ENCODE results near the gene ZNF81.
"Not testable (repeated sequence)": the region's sequence is repeated elsewhere in the genome, so short reads cannot be mapped to it uniquely, and the experiment has no call there.

GRCh38 chrX:47805844-47806243 lies 30.9 kb upstream of the ZNF81 start:
- TF ChIP-seq, protein P1, sequence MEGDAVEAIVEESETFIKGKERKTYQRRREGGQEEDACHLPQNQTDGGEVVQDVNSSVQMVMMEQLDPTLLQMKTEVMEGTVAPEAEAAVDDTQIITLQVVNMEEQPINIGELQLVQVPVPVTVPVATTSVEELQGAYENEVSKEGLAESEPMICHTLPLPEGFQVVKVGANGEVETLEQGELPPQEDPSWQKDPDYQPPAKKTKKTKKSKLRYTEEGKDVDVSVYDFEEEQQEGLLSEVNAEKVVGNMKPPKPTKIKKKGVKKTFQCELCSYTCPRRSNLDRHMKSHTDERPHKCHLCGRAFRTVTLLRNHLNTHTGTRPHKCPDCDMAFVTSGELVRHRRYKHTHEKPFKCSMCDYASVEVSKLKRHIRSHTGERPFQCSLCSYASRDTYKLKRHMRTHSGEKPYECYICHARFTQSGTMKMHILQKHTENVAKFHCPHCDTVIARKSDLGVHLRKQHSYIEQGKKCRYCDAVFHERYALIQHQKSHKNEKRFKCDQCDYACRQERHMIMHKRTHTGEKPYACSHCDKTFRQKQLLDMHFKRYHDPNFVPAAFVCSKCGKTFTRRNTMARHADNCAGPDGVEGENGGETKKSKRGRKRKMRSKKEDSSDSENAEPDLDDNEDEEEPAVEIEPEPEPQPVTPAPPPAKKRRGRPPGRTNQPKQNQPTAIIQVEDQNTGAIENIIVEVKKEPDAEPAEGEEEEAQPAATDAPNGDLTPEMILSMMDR (IDR thresholded peaks at IDR 0.05) = not testable (repeated sequence)
- TF ChIP-seq POLR2A, POLR2AphosphoS5, EP300 (IDR thresholded peaks at IDR 0.05): not testable (repeated sequence)

Data from gastroesophageal sphincter (tissue), 3 donors.